Epithelial cell of esophagus (primary cell): ENCODE data around the gene SYNC.

Experiments
- DNase-seq: peaks from one replicate; pipeline ENCODE4 v3.0.0; 2010; ENCODE audit warnings: low read depth
- H3K4me3 ChIP-seq: 2 replicates; pipeline ENCODE4 v1.5.1; 2011; ENCODE audit warnings: mild to moderate bottlenecking, low read length, control low read depth
- CTCF ChIP-seq: IDR thresholded peaks from 2 replicates; pipeline ENCODE4 v1.5.1; 2011; ENCODE audit warnings: low read depth, mild to moderate bottlenecking, low read length, control low read depth, inconsistent platforms; ENCODE audit not compliant: insufficient read depth; ENCODE audit errors: missing control alignments

The SYNC gene

GRCh38 chr1:32693455-32694174 lies 9.0 kb downstream of the SYNC start:
- DNase-seq = no peak
- no peak overlapping the region for H3K4me3 ChIP-seq
- no peak for TF ChIP-seq CTCF

GRCh38 chr1:32686387-32686786 lies 16.2 kb downstream of the SYNC start:
- no peak for DNase-seq
- TF ChIP-seq CTCF = no peak
- no peak overlapping the region for H3K4me3 ChIP-seq

GRCh38 chr1:32685498-32685897 lies 17.1 kb downstream of the SYNC start:
- no peak overlapping the region for H3K4me3 ChIP-seq
- DNase-seq = no peak
- TF ChIP-seq CTCF = no peak

GRCh38 chr1:32684167-32684811 lies 18.3 kb downstream of the SYNC start:
- H3K4me3 ChIP-seq = no peak overlapping the region
- no peak for TF ChIP-seq CTCF
- no peak for DNase-seq

- no peak overlapping the region for H3K4me3 ChIP-seq
- DNase-seq = no peak
- no peak for TF ChIP-seq CTCF
Measured at GRCh38 chr1:32683397-32683796, 19.2 kb downstream of the SYNC start.

- no peak for TF ChIP-seq CTCF
- H3K4me3 ChIP-seq = no peak overlapping the region
- DNase-seq = no peak
Measured at GRCh38 chr1:32681999-32682398, 20.6 kb downstream of the SYNC start.

GRCh38 chr1:32681509-32681908 lies 21.1 kb downstream of the SYNC start:
- no peak for TF ChIP-seq CTCF
- no peak for DNase-seq
- no peak overlapping the region for H3K4me3 ChIP-seq
